Endothelial cell of umbilical vein (primary cell): ENCODE data around the gene AK5. TPM values are rescaled to one million over a fixed set of nuclear protein-coding genes. Genes with fewer than 3 reads are reported as not detected.
A peak's percentile ranks its signal among the peaks of the same experiment; 100 is the strongest.
"Not testable (repeated sequence)": the region's sequence is repeated elsewhere in the genome, so short reads cannot be mapped to it uniquely, and the experiment has no call there.

Experiments used
- BruUV-seq: library from RNA; stranded (reverse); fragments of 400-500 nt; replicated peaks from 2 replicates; lab custom pipeline; 2021; lab: Mats Ljungman, UMichigan
- CTCF ChIA-PET: fragments of 300-600, 350-600 bp; sonication (Branson Sonifier 250); formaldehyde crosslinking; loops from one replicate; lab custom pipeline; 2021; ENCODE audit warnings: antibody characterized with exemption, inconsistent platforms; lab: Charles Lee
- POLR2A ChIA-PET: fragments of 300-600, 350-600 bp; sonication (Branson Sonifier 250); formaldehyde crosslinking; loops from one replicate; lab custom pipeline; 2021; ENCODE audit warnings: antibody characterized with exemption, inconsistent platforms; lab: Charles Lee
- DNase-seq: peaks from one replicate; pipeline ENCODE4 v3.0.0-alpha.2; 2011; ENCODE audit warnings: low read depth, low spot score
- FAIRE-seq: peaks from 2 replicates; lab custom pipeline; 2011; peaks lifted over from hg19 to GRCh38; lab: Jason Lieb, UNC
- H2AFZ ChIP-seq: 2 replicates; pipeline ENCODE4 v1.6.0; 2012; ENCODE audit warnings: low read depth, low read length, control low read depth, inconsistent platforms
- H3K27ac ChIP-seq: 2 replicates; pipeline ENCODE4 v1.5.1; 2011; ENCODE audit warnings: low read depth, mild to moderate bottlenecking, control low read depth, low read length, moderate library complexity; ENCODE audit not compliant: insufficient read depth
- H3K27me3 ChIP-seq, 2 experiments: 2 replicates each; pipeline versions ENCODE4 v1.6.0 to v1.6.1; 2011; ENCODE audit warnings: low read length in 2 of 2, mixed read lengths in 1 of 2; ENCODE audit not compliant: control insufficient read depth in 2 of 2, insufficient read depth in 2 of 2
- H3K36me3 ChIP-seq, 2 experiments: 2 replicates in 1 of 2; 3 replicates in 1 of 2; pipeline ENCODE4 v1.5.1; 2011; ENCODE audit warnings: low read length in 2 of 2, mild to moderate bottlenecking in 1 of 2, moderate library complexity in 1 of 2; ENCODE audit not compliant: control insufficient read depth in 2 of 2, insufficient read depth in 2 of 2; ENCODE audit errors: extremely low read depth in 1 of 2
- H3K4me1 ChIP-seq: 3 replicates; pipeline ENCODE4 v1.5.1; 2011; ENCODE audit warnings: mild to moderate bottlenecking, low read length; ENCODE audit not compliant: control insufficient read depth, insufficient read depth; ENCODE audit errors: extremely low read depth
- H3K4me2 ChIP-seq: 2 replicates; pipeline ENCODE4 v1.6.1; 2011; ENCODE audit warnings: low read length, control low read depth, mixed read lengths; ENCODE audit not compliant: insufficient read depth
- H3K4me3 ChIP-seq, 3 experiments: fragments of 200-600 bp in 1 of 3; sonication (generic), shearing (Covaris generic) in 1 of 3; replicated peaks in 1 of 3; 2 replicates each; pipeline ENCODE4 v1.5.1; 2011 to 2016; ENCODE audit warnings: control low read depth in 3 of 3, low read length in 3 of 3, mild to moderate bottlenecking in 2 of 3, inconsistent platforms in 1 of 3, low read depth in 1 of 3, moderate library complexity in 1 of 3; ENCODE audit not compliant: insufficient read depth in 1 of 3
- H3K79me2 ChIP-seq: 2 replicates; pipeline ENCODE4 v1.6.0; 2012; ENCODE audit warnings: low read length, inconsistent platforms; ENCODE audit not compliant: control insufficient read depth, insufficient read depth
- H3K9ac ChIP-seq: replicated peaks from 2 replicates; pipeline ENCODE3; 2011; ENCODE audit warnings: low read length, control low read depth; ENCODE audit not compliant: insufficient read depth; ENCODE audit errors: extremely low read depth
- H3K9me1 ChIP-seq: replicated peaks from 3 replicates; pipeline ENCODE4 v1.6.0; 2011; ENCODE audit warnings: mild to moderate bottlenecking, low read length; ENCODE audit not compliant: control insufficient read depth, insufficient read depth; ENCODE audit errors: extremely low read depth
- H3K9me3 ChIP-seq: replicated peaks from 2 replicates; pipeline ENCODE4 v1.5.1; 2012; ENCODE audit warnings: low read length, inconsistent platforms; ENCODE audit not compliant: control insufficient read depth, insufficient read depth
- H4K20me1 ChIP-seq: replicated peaks from 2 replicates; pipeline ENCODE3; 2011; ENCODE audit warnings: mild to moderate bottlenecking, low read length; ENCODE audit not compliant: control insufficient read depth, insufficient read depth; ENCODE audit errors: extremely low read depth
- EZH2 ChIP-seq: IDR thresholded peaks from 2 replicates; pipeline ENCODE4 v1.6.1; 2012; ENCODE audit warnings: borderline replicate concordance, low read depth, mild to moderate bottlenecking, moderate library complexity, low read length, inconsistent platforms; ENCODE audit not compliant: severe bottlenecking
- FOS ChIP-seq: IDR thresholded peaks from 2 replicates; pipeline ENCODE4 v1.6.1; 2011; ENCODE audit warnings: mild to moderate bottlenecking, low read length, moderate library complexity, borderline replicate concordance; ENCODE audit not compliant: insufficient read depth
- GATA2 ChIP-seq: IDR thresholded peaks from 2 replicates; pipeline ENCODE4 v1.7.0; 2011; ENCODE audit warnings: low read depth, mild to moderate bottlenecking, moderate library complexity, mixed read lengths, low read length; ENCODE audit not compliant: insufficient read length, insufficient read depth
- JUN ChIP-seq: IDR thresholded peaks from 2 replicates; pipeline ENCODE4 v1.6.1; 2011; ENCODE audit warnings: borderline replicate concordance, low read depth; ENCODE audit not compliant: insufficient read length, insufficient read depth
- POLR2A ChIP-seq: IDR thresholded peaks from 2 replicates; pipeline ENCODE4 v1.6.1; 2012; ENCODE audit warnings: low read depth, mild to moderate bottlenecking, control low read depth, low read length
- POLR2AphosphoS5 ChIP-seq: IDR thresholded peaks from 2 replicates; pipeline ENCODE4 v1.6.1; 2012; ENCODE audit warnings: low read depth, mild to moderate bottlenecking, control low read depth, low read length, moderate library complexity; ENCODE audit not compliant: insufficient read depth
- dilution Hi-C: fragments of 300-500 bp; cut with MboI; formaldehyde crosslinking; loops from one replicate; pipeline ENCODE4 v1.15.0; 2019; ENCODE audit warnings: low sequenced_read_pairs; ENCODE audit not compliant: extremely low pct_ligation_motif_present
- intact Hi-C: fragments of 100-400 bp; cut with micrococcal nuclease; formaldehyde crosslinking; loops from one replicate; pipeline ENCODE4 v1.10.0; 2022
- polyA plus RNA-seq, 4 experiments: library from polyadenylated mRNA; depleted of rRNA in 3 of 4; stranded (reverse) in 3 of 4; unstranded in 1 of 4; fragments of >200 nt; gene quantifications; 2 replicates each; pipeline versions ENCODE4 v1.2.1 to v1.2.3, GENCODE V29; 2011 to 2012; ENCODE audit warnings: missing spikeins in 1 of 4
- total RNA-seq: library from RNA; stranded (reverse); gene quantifications from 2 replicates; pipeline ENCODE4 v1.2.3, GENCODE V29; 2021
- TF ChIP-seq, protein P1 (sequence below): IDR thresholded peaks from 2 replicates; pipeline ENCODE4 v1.6.1; 2011; ENCODE audit not compliant: insufficient read depth, insufficient read length

The AK5 gene
- total and polyA plus RNA-seq, 2 donors (not counting 3 experiments of a cell fraction or from before 2014, with no cell fraction given), result 5.0 to 7.5 TPM

DNA sequence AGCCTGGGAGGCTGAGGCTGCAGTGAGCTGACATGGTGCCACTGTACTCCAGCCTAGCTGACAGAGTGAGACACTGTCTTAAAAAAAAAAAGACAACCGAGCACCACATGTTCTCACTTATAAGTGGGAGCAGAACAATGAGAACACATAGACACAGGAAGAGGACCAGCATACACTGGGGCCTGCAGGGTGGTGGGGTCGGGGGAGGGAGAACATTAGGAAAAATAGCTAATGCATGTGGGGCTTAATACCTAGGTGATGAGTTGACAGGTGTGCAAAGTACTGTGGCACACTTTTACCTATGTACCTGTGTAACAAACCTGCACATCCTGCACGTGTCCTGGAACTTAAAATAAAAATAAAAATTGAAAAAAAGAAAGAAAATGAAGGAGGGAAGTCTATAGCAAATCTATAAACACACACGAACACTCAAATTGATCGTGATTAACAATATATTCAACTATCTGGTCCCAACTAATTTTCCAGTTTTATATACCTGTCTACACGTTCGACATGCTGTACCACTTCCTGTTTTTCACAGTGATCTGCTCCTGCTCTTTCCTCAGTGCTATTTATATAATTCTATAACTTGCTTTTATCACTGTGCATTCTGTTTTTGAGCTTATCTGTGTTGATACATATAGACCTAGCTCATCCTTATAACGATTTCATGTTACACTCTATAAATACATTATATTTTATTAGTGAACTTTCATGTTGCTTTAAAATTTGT, 27.2 kb downstream of the AK5 start:
- DNase-seq, result no peak
- dilution Hi-C loops, result no loop called here

DNA sequence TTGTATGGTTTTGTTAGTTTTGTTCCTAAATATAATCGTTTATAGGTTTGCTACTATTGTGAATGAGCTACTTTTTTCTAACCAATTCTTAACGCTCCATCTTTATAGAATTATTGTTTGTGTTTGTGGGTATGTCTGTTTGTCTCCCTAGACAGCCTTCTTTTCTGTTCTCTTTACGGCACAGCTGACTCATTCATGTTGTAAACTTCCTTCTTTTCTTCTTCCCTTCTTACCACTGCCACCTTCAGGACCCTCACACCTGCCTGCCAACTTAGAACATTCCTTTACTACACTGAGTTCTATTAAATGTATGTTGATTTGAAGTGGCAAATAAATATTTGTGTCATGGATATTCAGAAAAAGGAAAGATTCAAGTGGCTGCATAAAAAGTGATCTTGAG, 29.1 kb downstream of the AK5 start:
- no peaks in the 10 kb centered on the region for H3K9me3 ChIP-seq
- no TSS peak for BruUV-seq
- no peak overlapping the region for H3K9ac ChIP-seq
- CTCF ChIA-PET, result interaction anchor here (0.6 to 1.5 kb wide), 2 partner anchors 31 to 75 kb away, joined by 3 to 4 read pairs; no protein-coding TSS in a partner anchor
- H4K20me1 ChIP-seq, result no peaks in the 10 kb centered on the region
- no peak overlapping the region for H3K4me3 ChIP-seq
- no peaks in the 10 kb centered on the region for H3K36me3 ChIP-seq
- intact Hi-C loops (no loop called here), dilution Hi-C loops (no loop called here)
- no peak overlapping the region for H2AFZ ChIP-seq
- no peaks in the 10 kb centered on the region for H3K4me1 ChIP-seq
- H3K4me2 ChIP-seq, result no peak overlapping the region
- TF ChIP-seq FOS (peak; percentile 11), GATA2 (no peak), JUN (no peak)
- TF ChIP-seq, protein P1, sequence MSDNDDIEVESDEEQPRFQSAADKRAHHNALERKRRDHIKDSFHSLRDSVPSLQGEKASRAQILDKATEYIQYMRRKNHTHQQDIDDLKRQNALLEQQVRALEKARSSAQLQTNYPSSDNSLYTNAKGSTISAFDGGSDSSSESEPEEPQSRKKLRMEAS, result no peak
- peak; percentile 21 for DNase-seq
- no peaks in the 10 kb centered on the region for H3K9me1 ChIP-seq
- H3K27me3 ChIP-seq, result no peaks in the 10 kb centered on the region
- H3K27ac ChIP-seq, result no peak overlapping the region
- POLR2A ChIA-PET, result no interaction called here
- H3K79me2 ChIP-seq, result no peaks in the 10 kb centered on the region
- no peak for FAIRE-seq

More for the DNA sequence above, 27.2 kb downstream of the AK5 start:
- no peaks in the 10 kb centered on the region for H3K9me1 ChIP-seq
- no peak overlapping the region for H3K4me2 ChIP-seq
- H3K27me3 ChIP-seq, result no peaks in the 10 kb centered on the region
- BruUV-seq, result no TSS peak
- no peak overlapping the region for H2AFZ ChIP-seq
- H3K36me3 ChIP-seq, result no peaks in the 10 kb centered on the region
- TF ChIP-seq POLR2AphosphoS5 (no peak), POLR2A (no peak), FOS (no peak), EZH2 (no peak)
- ChIA-PET POLR2A (no interaction called here), CTCF (no interaction called here)
- FAIRE-seq, result no peak
- H3K79me2 ChIP-seq, result no peaks in the 10 kb centered on the region
- H3K4me3 ChIP-seq, result no peak overlapping the region
- no peak overlapping the region for H3K27ac ChIP-seq
- intact Hi-C loops, result no loop called here
- H3K9ac ChIP-seq, result no peak overlapping the region
- H3K9me3 ChIP-seq, result no peaks in the 10 kb centered on the region
- no peaks in the 10 kb centered on the region for H4K20me1 ChIP-seq
- no peaks in the 10 kb centered on the region for H3K4me1 ChIP-seq

- FAIRE-seq, DNase-seq, H2AFZ ChIP-seq, H3K4me2 ChIP-seq, H4K20me1 ChIP-seq, H3K27ac ChIP-seq, H3K27me3 ChIP-seq, POLR2A ChIA-PET, H3K36me3 ChIP-seq, dilution Hi-C loops, H3K4me3 ChIP-seq, H3K9me3 ChIP-seq, H3K9me1 ChIP-seq, CTCF ChIA-PET, H3K9ac ChIP-seq, H3K79me2 ChIP-seq, H3K4me1 ChIP-seq, BruUV-seq: not testable (repeated sequence)
- intact Hi-C loops, result loop anchor here (2.0 kb wide), 1 partner anchor 164 kb away; no protein-coding TSS in a partner anchor
Measured at GRCh38 chr1:77312364-77312763, 30.5 kb downstream of the AK5 start.
